Keratinocyte (primary cell): ENCODE measurements around the gene COCH. TPM values are rescaled to one million over a fixed set of nuclear protein-coding genes. Genes with fewer than 3 reads are reported as not detected.

Experiments used
- DNase-seq: peaks from one replicate; pipeline ENCODE4 v3.0.0-alpha.2; 2011; ENCODE audit warnings: low read depth, missing footprints, low spot score
- FAIRE-seq: peaks from 2 replicates; lab custom pipeline; 2011; peaks lifted over from hg19 to GRCh38; lab: Jason Lieb, UNC
- H2AFZ ChIP-seq: 2 replicates; pipeline ENCODE4 v1.6.0; 2012; ENCODE audit warnings: low read length, control low read depth, inconsistent platforms; ENCODE audit not compliant: control insufficient read depth
- H3K27ac ChIP-seq: 2 replicates; pipeline ENCODE4 v1.5.1; 2011; ENCODE audit warnings: low read length; ENCODE audit not compliant: control insufficient read depth, insufficient read depth
- H3K27me3 ChIP-seq: 3 replicates; pipeline ENCODE4 v1.6.0; 2011; ENCODE audit warnings: low read length; ENCODE audit not compliant: control insufficient read depth, insufficient read depth; ENCODE audit errors: extremely low read depth
- H3K36me3 ChIP-seq, 2 experiments: 2 replicates in 1 of 2; 3 replicates in 1 of 2; pipeline ENCODE4 v1.5.1; 2011; ENCODE audit warnings: low read length in 2 of 2, mild to moderate bottlenecking in 1 of 2; ENCODE audit not compliant: control insufficient read depth in 2 of 2, insufficient read depth in 2 of 2; ENCODE audit errors: extremely low read depth in 1 of 2
- H3K4me1 ChIP-seq: 3 replicates; pipeline ENCODE4 v1.5.1; 2011; ENCODE audit warnings: low read length; ENCODE audit not compliant: control insufficient read depth, insufficient read depth; ENCODE audit errors: extremely low read depth
- H3K4me2 ChIP-seq: 3 replicates; pipeline ENCODE4 v1.6.0; 2011; ENCODE audit warnings: low read depth, low read length; ENCODE audit not compliant: control insufficient read depth, insufficient read depth; ENCODE audit errors: extremely low read depth
- H3K4me3 ChIP-seq, 3 experiments: fragments of 200-600 bp in 1 of 3; sonication (generic) in 1 of 3; 2 replicates in 2 of 3; 3 replicates in 1 of 3; pipeline ENCODE4 v1.5.1; 2011 to 2016; ENCODE audit warnings: low read length in 3 of 3, mild to moderate bottlenecking in 3 of 3, control low read depth in 2 of 3, inconsistent platforms in 1 of 3, low read depth in 1 of 3, mixed read lengths in 1 of 3, mixed run types in 1 of 3, moderate library complexity in 1 of 3; ENCODE audit not compliant: control insufficient read depth in 2 of 3, insufficient read depth in 2 of 3; ENCODE audit errors: extremely low read depth in 1 of 3
- H3K79me2 ChIP-seq: 2 replicates; pipeline ENCODE4 v1.6.0; 2012; ENCODE audit warnings: low read length; ENCODE audit not compliant: control insufficient read depth, insufficient read depth
- H3K9ac ChIP-seq: 3 replicates; pipeline ENCODE4 v1.6.0; 2011; ENCODE audit warnings: low read length; ENCODE audit not compliant: control insufficient read depth, insufficient read depth; ENCODE audit errors: extremely low read depth
- H3K9me1 ChIP-seq: 3 replicates; pipeline ENCODE4 v1.6.0; 2011; ENCODE audit warnings: low read length; ENCODE audit not compliant: control insufficient read depth, insufficient read depth; ENCODE audit errors: extremely low read depth
- H3K9me3 ChIP-seq: 2 replicates; pipeline ENCODE4 v1.5.1; 2012; ENCODE audit warnings: low read depth, low read length; ENCODE audit not compliant: control insufficient read depth
- H4K20me1 ChIP-seq: 3 replicates; pipeline ENCODE4 v1.6.0; 2011; ENCODE audit warnings: low read length; ENCODE audit not compliant: control insufficient read depth, insufficient read depth; ENCODE audit errors: extremely low read depth
- CTCF ChIP-seq, 3 experiments: IDR thresholded peaks in 1 of 3; conservative IDR thresholded peaks in 1 of 3; optimal IDR thresholded peaks in 1 of 3; 2 replicates in 2 of 3; 3 replicates in 1 of 3; pipeline versions ENCODE3 to v1.5.1; 2011; ENCODE audit warnings: low read length in 3 of 3, mild to moderate bottlenecking in 3 of 3, moderate library complexity in 2 of 3, control low read depth in 1 of 3, inconsistent platforms in 1 of 3; ENCODE audit not compliant: insufficient read depth in 2 of 3; ENCODE audit errors: extremely low read depth in 1 of 3
- EZH2 ChIP-seq: IDR thresholded peaks from one replicate; pipeline ENCODE4 v1.6.1; 2012; ENCODE audit warnings: inconsistent platforms, mild to moderate bottlenecking, low read length, moderate library complexity
- dilution Hi-C: fragments of 300-500 bp; cut with MboI; formaldehyde crosslinking; loops from one replicate; pipeline ENCODE4 v1.7.0; 2020; ENCODE audit warnings: low sequenced_read_pairs; ENCODE audit not compliant: extremely low pct_ligation_motif_present
- polyA plus RNA-seq, 5 experiments: library from polyadenylated mRNA; depleted of rRNA in 3 of 5; stranded (reverse) in 3 of 5; stranded (forward) in 1 of 5; unstranded in 1 of 5; fragments of >200 nt; gene quantifications; 1 replicate in 1 of 5; 2 replicates in 3 of 5; 3 replicates in 1 of 5; pipeline versions ENCODE4 v1.2.1 to v1.2.3, GENCODE V29; 2011 to 2012; ENCODE audit warnings: missing spikeins in 2 of 5, low read depth in 1 of 5, low replicate concordance in 1 of 5

The COCH gene
- polyA plus RNA-seq, 1 donor (not counting 4 experiments of a cell fraction or from before 2014, with no cell fraction given): 0.03 TPM

- Histone ChIP-seq H3K4me1 (no peaks in the 10 kb centered on the region), H3K27ac (no peak overlapping the region), H3K9ac (no peak overlapping the region), H3K9me3 (no peaks in the 10 kb centered on the region), H2AFZ (no peak overlapping the region), H3K4me2 (no peak overlapping the region), H3K9me1 (no peaks in the 10 kb centered on the region), H3K36me3 (no peaks in the 10 kb centered on the region), H3K79me2 (no peaks in the 10 kb centered on the region), H4K20me1 (no peaks in the 10 kb centered on the region), H3K4me3 (no peak overlapping the region), H3K27me3 (no peaks in the 10 kb centered on the region)
- FAIRE-seq (no peak), DNase-seq (no peak)
- dilution Hi-C loops: no loop called here
- no peak for TF ChIP-seq EZH2
- no peak for TF ChIP-seq CTCF (optimal IDR thresholded peaks at IDR 0.05 in 1 of 3, IDR thresholded peaks at IDR 0.05 in 1 of 3, conservative IDR thresholded peaks at IDR 0.05 in 1 of 3; ENCODE audit: extremely low read depth in 1 of 3, insufficient read depth in 2 of 3, low read length in 3 of 3)
Observed at GRCh38 chr14:30853946-30854345, 20.4 kb upstream of the COCH start.

GRCh38 chr14:30854492-30854891 is 19.9 kb upstream of the COCH start:
- Histone ChIP-seq H3K9me3 (no peaks in the 10 kb centered on the region), H3K27ac (no peak overlapping the region), H3K4me2 (no peak overlapping the region), H2AFZ (no peak overlapping the region), H3K9me1 (no peaks in the 10 kb centered on the region), H3K79me2 (no peaks in the 10 kb centered on the region), H3K9ac (no peak overlapping the region), H3K36me3 (no peaks in the 10 kb centered on the region), H3K27me3 (no peaks in the 10 kb centered on the region), H3K4me3 (no peak overlapping the region), H3K4me1 (no peaks in the 10 kb centered on the region), H4K20me1 (no peaks in the 10 kb centered on the region)
- FAIRE-seq (no peak), DNase-seq (no peak)
- dilution Hi-C loops: no loop called here
- no peak for TF ChIP-seq EZH2
- TF ChIP-seq CTCF (optimal IDR thresholded peaks at IDR 0.05 in 1 of 3, IDR thresholded peaks at IDR 0.05 in 1 of 3, conservative IDR thresholded peaks at IDR 0.05 in 1 of 3; ENCODE audit: extremely low read depth in 1 of 3, insufficient read depth in 2 of 3, low read length in 3 of 3): no peak
